Measurements from ENCODE around the gene SLC7A1. TPM values are rescaled to one million over a fixed set of nuclear protein-coding genes. Genes with fewer than 3 reads are reported as not detected.

Gene SLC7A1
- polyA plus RNA-seq, 2 of the 4 experiments (the other 2 are of a cell fraction): 19.9 to 24.8 TPM

DNA sequence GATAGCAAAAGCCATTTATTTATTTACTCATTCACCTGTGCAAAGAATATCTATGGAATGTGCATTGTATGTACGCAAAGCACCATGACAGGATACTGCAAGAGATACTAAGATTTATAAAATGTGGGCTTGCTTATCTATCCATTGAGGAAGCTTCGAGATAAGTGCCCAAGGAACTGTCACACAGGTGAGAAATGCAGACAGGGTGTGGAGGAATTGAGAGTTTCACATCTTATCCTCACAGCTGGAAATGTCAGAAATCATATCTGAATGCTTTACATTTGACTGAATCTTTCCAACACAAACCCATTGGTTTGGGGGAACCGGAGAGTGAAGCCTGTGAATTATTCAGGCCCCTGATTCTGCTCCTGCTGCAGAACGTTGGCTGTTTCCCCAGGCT is 113.0 kb downstream of the SLC7A1 start:
- TF ChIP-seq JUN (IDR thresholded peaks at IDR 0.05): no peak
- TF ChIP-seq GATA3 (IDR thresholded peaks at IDR 0.05; ENCODE audit: borderline replicate concordance): no peak
- no peak for TF ChIP-seq BHLHE40 (IDR thresholded peaks at IDR 0.05; ENCODE audit: low read depth, low read length)
- no peak for TF ChIP-seq FOSB (CRISPR knock-in tag; IDR thresholded peaks at IDR 0.05)
- TF ChIP-seq EHMT2 (IDR thresholded peaks at IDR 0.05; ENCODE audit: low read depth): no peak
- TF ChIP-seq, protein P1, sequence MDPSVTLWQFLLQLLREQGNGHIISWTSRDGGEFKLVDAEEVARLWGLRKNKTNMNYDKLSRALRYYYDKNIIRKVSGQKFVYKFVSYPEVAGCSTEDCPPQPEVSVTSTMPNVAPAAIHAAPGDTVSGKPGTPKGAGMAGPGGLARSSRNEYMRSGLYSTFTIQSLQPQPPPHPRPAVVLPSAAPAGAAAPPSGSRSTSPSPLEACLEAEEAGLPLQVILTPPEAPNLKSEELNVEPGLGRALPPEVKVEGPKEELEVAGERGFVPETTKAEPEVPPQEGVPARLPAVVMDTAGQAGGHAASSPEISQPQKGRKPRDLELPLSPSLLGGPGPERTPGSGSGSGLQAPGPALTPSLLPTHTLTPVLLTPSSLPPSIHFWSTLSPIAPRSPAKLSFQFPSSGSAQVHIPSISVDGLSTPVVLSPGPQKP (IDR thresholded peaks at IDR 0.05; ENCODE audit: low read depth, low read length): no peak
- no peak for TF ChIP-seq POLR2AphosphoS2 (conservative IDR thresholded peaks at IDR 0.05; ENCODE audit: low read length)

DNA sequence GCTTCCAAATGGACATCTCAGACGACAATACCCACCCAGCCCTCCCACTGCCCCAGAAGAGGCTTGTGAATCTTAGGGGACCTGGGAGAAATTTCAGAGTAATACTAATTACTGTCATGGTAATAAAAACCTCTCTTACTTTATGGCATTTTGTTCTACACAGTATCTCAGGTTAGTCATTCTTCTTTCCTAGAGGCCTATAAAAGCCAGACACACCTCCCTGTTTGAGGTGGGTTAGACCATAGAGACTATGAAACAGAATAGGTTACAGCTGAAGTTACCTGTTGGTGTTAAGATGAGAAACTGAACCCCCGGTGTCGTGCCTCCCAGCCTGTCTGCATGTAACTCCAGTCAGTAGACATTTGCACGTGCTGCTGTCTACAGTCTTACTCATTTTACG is 113.9 kb downstream of the SLC7A1 start:
- 57% methylated on average over 5 of the region's 5 CpGs for WGBS (ENCODE audit: missing lambda C conversion rate)
- Histone ChIP-seq H3K27ac (no peak overlapping the region), H3K4me2 (no peak overlapping the region), H3K9me3 (no peaks in the 10 kb centered on the region), H3K4me3 (no peak overlapping the region), H3K4me1 (no peaks in the 10 kb centered on the region)
- ATAC-seq: no peak
- no peak for DNase-seq (ENCODE audit: low read depth in 1 of 2, low spot score in 1 of 2)
- no peak for TF ChIP-seq HOXA7 (CRISPR knock-in tag; IDR thresholded peaks at IDR 0.05)
- ChIA-PET POLR2A (no interaction called here), CTCF (interaction anchor here (1.4 to 2.6 kb wide), 3 partner anchors 9 to 26 kb away, joined by 3 to 15 read pairs (median 3); no protein-coding TSS in a partner anchor)
- no peak for FAIRE-seq

More for the DNA sequence above, 113.0 kb downstream of the SLC7A1 start:
- Histone ChIP-seq H3K4me1 (no peaks in the 10 kb centered on the region), H3K4me3 (no peak overlapping the region), H3K9me3 (no peaks in the 10 kb centered on the region), H3K4me2 (no peak overlapping the region), H3K27ac (no peak overlapping the region)
- ATAC-seq (no peak), FAIRE-seq (no peak), DNase-seq (ENCODE audit: low read depth in 1 of 2, low spot score in 1 of 2) (no peak)
- WGBS (ENCODE audit: missing lambda C conversion rate): 31% methylated on average over 4 of the region's 4 CpGs
- POLR2A ChIA-PET: no interaction called here
- CTCF ChIA-PET: interaction anchor here (1.5 to 2.6 kb wide), 2 partner anchors 10 to 25 kb away, joined by 3 to 15 read pairs; no protein-coding TSS in a partner anchor

DNA sequence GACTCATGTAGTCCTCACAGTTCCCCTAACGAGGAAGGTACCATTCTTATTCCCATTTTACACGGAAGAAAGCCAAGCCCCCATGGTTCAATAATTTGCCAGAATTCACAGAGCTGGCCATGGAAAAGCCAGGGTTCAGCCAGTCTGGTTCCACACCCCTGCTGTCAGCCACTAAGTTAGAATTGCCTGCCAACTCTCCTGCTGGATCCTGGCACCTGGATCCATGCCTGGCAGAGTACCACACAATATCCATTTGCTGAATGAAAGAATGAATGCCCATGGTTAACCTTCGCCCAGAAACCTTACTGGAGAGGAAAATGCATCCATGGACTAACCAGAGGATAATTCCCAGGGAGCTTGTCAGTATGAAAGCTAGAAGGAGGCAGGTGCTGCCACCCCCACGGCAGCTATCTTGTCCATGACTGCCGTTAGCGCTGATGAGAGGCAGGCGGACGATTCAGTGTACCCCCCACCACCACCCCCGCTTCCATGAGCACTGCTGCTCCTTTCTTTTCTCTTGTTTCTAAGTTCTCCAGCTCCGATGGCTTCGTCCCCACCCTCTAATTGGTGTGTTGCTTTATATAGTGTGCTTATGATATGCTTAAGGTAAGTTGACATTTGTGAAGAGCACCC is 114.5 kb downstream of the SLC7A1 start:
- no peak for ATAC-seq
- POLR2A ChIA-PET: no interaction called here
- Histone ChIP-seq H3K27ac (no peak overlapping the region), H3K4me2 (no peak overlapping the region), H3K9me3 (no peaks in the 10 kb centered on the region), H3K4me1 (no peaks in the 10 kb centered on the region), H3K4me3 (no peak overlapping the region)
- DNase-seq (ENCODE audit: low read depth in 1 of 2, low spot score in 1 of 2): no peak
- WGBS (ENCODE audit: missing lambda C conversion rate): 54% methylated on average over 11 of the region's 11 CpGs
- FAIRE-seq: no peak
- TF ChIP-seq FOXS1 (CRISPR knock-in tag; IDR thresholded peaks at IDR 0.05): no peak
- TF ChIP-seq SMC3 (IDR thresholded peaks at IDR 0.05): no peak
- TF ChIP-seq CHD2 (IDR thresholded peaks at IDR 0.05; ENCODE audit: low read length, partially characterized antibody): no peak
- TF ChIP-seq KDM1A (IDR thresholded peaks at IDR 0.05; ENCODE audit: low read depth): no peak
- TF ChIP-seq ZFP36 (IDR thresholded peaks at IDR 0.05; ENCODE audit: borderline replicate concordance, partially characterized antibody): no peak
- TF ChIP-seq, protein P2, sequence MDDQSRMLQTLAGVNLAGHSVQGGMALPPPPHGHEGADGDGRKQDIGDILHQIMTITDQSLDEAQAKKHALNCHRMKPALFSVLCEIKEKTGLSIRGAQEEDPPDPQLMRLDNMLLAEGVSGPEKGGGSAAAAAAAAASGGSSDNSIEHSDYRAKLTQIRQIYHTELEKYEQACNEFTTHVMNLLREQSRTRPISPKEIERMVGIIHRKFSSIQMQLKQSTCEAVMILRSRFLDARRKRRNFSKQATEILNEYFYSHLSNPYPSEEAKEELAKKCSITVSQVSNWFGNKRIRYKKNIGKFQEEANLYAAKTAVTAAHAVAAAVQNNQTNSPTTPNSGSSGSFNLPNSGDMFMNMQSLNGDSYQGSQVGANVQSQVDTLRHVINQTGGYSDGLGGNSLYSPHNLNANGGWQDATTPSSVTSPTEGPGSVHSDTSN (IDR thresholded peaks at IDR 0.05): no peak
- no peak for TF ChIP-seq RARB (CRISPR knock-in tag; IDR thresholded peaks at IDR 0.05)
- TF ChIP-seq, protein P3, sequence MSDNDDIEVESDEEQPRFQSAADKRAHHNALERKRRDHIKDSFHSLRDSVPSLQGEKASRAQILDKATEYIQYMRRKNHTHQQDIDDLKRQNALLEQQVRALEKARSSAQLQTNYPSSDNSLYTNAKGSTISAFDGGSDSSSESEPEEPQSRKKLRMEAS (IDR thresholded peaks at IDR 0.05): no peak
- TF ChIP-seq ESRRA (IDR thresholded peaks at IDR 0.05; ENCODE audit: borderline replicate concordance, low read length): no peak
- TF ChIP-seq RCOR1 (IDR thresholded peaks at IDR 0.05; ENCODE audit: low read depth, low read length): no peak
- TF ChIP-seq, protein P4, sequence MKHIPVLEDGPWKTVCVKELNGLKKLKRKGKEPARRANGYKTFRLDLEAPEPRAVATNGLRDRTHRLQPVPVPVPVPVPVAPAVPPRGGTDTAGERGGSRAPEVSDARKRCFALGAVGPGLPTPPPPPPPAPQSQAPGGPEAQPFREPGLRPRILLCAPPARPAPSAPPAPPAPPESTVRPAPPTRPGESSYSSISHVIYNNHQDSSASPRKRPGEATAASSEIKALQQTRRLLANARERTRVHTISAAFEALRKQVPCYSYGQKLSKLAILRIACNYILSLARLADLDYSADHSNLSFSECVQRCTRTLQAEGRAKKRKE (CRISPR knock-in tag; IDR thresholded peaks at IDR 0.05; ENCODE audit: low read depth): no peak
- TF ChIP-seq POLR2A (IDR thresholded peaks at IDR 0.05; ENCODE audit: low read length): no peak
- no peak for TF ChIP-seq RAD21 (conservative IDR thresholded peaks at IDR 0.05 in 1 of 2, IDR thresholded peaks at IDR 0.05 in 1 of 2)
- TF ChIP-seq FOSB (CRISPR knock-in tag; IDR thresholded peaks at IDR 0.05): no peak
- TF ChIP-seq EHMT2 (IDR thresholded peaks at IDR 0.05; ENCODE audit: low read depth): no peak
- no peak for TF ChIP-seq EHF (CRISPR knock-in tag; IDR thresholded peaks at IDR 0.05)
- no peak for TF ChIP-seq RFX5 (IDR thresholded peaks at IDR 0.05)
- TF ChIP-seq TP53 (CRISPR knock-in tag; IDR thresholded peaks at IDR 0.05): no peak
- no peak for TF ChIP-seq POLR2AphosphoS2 (conservative IDR thresholded peaks at IDR 0.05; ENCODE audit: low read length)
- TF ChIP-seq GATA3 (IDR thresholded peaks at IDR 0.05; ENCODE audit: borderline replicate concordance): no peak
- CTCF ChIA-PET: interaction anchor here (1.4 to 2.6 kb wide), 3 partner anchors 8 to 27 kb away, joined by 3 to 15 read pairs (median 3); no protein-coding TSS in a partner anchor

Data from A549 (cell line).